ENCODE measurements around the gene PCSK1. TPM values are rescaled to one million over a fixed set of nuclear protein-coding genes. Genes with fewer than 3 reads are reported as not detected.

The PCSK1 gene
- total RNA-seq (2014; rRNA removed; shearing (Covaris generic)), result not detected in 2 replicates

GRCh38 chr5:96433066-96433447, at the start of gene PCSK1:
PCSK1 (minus strand) TSS chr5:96433248; CDS start chr5:96433042, 206 bp downstream.
- no peak for DNase-seq (ENCODE audit: low spot score)

GRCh38 chr5:96481867-96482266, 48.8 kb upstream of the PCSK1 start:
- no peak for DNase-seq (ENCODE audit: low spot score)

GRCh38 chr5:96481009-96481786, 48.1 kb upstream of the PCSK1 start:
- DNase-seq (ENCODE audit: low spot score), result no peak

- DNase-seq (ENCODE audit: low spot score), result no peak
Observed at GRCh38 chr5:96478983-96479382, 45.9 kb upstream of the PCSK1 start.

GRCh38 chr5:96476654-96477053, 43.6 kb upstream of the PCSK1 start:
- no peak for DNase-seq (ENCODE audit: low spot score)

- no peak for DNase-seq (ENCODE audit: low spot score)
Observed at GRCh38 chr5:96474073-96474472, 41.0 kb upstream of the PCSK1 start.

- no peak for DNase-seq (ENCODE audit: low spot score)
Observed at GRCh38 chr5:96473155-96473554, 40.1 kb upstream of the PCSK1 start.

GRCh38 chr5:96470785-96471184, 37.7 kb upstream of the PCSK1 start:
- DNase-seq (ENCODE audit: low spot score), result no peak

- DNase-seq (ENCODE audit: low spot score), result no peak
Observed at GRCh38 chr5:96468956-96469355, 35.9 kb upstream of the PCSK1 start.

- DNase-seq (ENCODE audit: low spot score), result no peak
Observed at GRCh38 chr5:96463091-96463490, 30.0 kb upstream of the PCSK1 start.

- DNase-seq (ENCODE audit: low spot score), result no peak
Observed at GRCh38 chr5:96459313-96460121, 26.5 kb upstream of the PCSK1 start.

- no peak for DNase-seq (ENCODE audit: low spot score)
Observed at GRCh38 chr5:96458176-96458575, 25.1 kb upstream of the PCSK1 start.

- no peak for DNase-seq (ENCODE audit: low spot score)
Observed at GRCh38 chr5:96455789-96456188, 22.7 kb upstream of the PCSK1 start.

- DNase-seq (ENCODE audit: low spot score), result no peak
Observed at GRCh38 chr5:96453394-96453793, 20.3 kb upstream of the PCSK1 start.

- no peak for DNase-seq (ENCODE audit: low spot score)
Observed at GRCh38 chr5:96447949-96448348, 14.9 kb upstream of the PCSK1 start.

- DNase-seq (ENCODE audit: low spot score), result no peak
Observed at GRCh38 chr5:96440185-96440538, 7.1 kb upstream of the PCSK1 start.

GRCh38 chr5:96439477-96440184, 6.6 kb upstream of the PCSK1 start:
- no peak for DNase-seq (ENCODE audit: low spot score)

GRCh38 chr5:96434201-96434645, 1.2 kb upstream of the PCSK1 start:
- DNase-seq (ENCODE audit: low spot score), result peak; percentile 54

- DNase-seq (ENCODE audit: low spot score), result no peak
Observed at GRCh38 chr5:96432216-96433065, 607 bp downstream of the PCSK1 start.

- no peak for DNase-seq (ENCODE audit: low spot score)
Observed at GRCh38 chr5:96431376-96432187, 1.5 kb downstream of the PCSK1 start.

All from HT-29 (cell line).